HG03039 (cell line): ENCODE data around the gene PRPF31.

Source experiments
- ATAC-seq: cut with Tn5 transposase; IDR thresholded peaks from one replicate; pipeline ENCODE4 v1.9.1; 2021; ENCODE audit warnings: mild to moderate bottlenecking, moderate library complexity; ENCODE audit not compliant: unreplicated experiment

PRPF31 gene

DNA sequence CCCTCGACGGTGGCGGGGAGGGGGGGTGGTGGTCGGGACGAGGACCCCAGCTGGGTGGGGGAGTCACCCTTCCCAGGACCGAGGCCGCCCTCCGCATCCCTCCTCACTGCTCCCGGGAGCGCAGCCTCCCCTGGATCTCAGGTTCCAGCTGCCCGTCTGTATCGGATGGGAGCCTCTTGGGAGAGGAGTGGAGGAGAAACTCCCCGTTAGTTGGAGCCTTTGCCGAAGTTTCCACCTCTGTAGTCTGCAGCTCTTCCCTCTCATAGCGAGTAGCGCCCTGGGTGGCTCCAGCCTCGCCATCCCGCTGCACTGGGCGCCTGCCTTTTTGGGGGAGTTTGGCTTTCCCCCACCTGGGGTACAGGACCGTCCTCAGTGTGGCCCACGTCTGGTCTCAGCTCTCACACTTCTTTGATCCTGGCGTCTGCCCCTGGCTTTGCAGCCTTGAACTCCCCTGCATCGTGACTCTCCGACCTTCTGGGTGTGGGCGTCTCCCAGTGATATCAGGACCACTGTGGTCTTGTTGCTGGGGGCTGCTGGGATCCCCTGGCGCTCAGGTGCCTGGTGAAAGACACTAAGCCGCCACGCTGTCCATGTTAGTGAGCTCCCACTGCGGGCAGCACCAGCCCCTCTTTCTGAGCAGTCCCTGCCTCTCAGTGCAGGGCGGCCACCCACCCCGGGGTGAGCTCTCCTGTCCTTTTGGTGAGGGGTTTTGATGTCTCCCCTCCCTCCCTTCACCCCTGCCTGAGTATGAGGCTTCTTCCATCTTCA, 23.1 kb downstream of the PRPF31 start:
- ATAC-seq = no peak

DNA sequence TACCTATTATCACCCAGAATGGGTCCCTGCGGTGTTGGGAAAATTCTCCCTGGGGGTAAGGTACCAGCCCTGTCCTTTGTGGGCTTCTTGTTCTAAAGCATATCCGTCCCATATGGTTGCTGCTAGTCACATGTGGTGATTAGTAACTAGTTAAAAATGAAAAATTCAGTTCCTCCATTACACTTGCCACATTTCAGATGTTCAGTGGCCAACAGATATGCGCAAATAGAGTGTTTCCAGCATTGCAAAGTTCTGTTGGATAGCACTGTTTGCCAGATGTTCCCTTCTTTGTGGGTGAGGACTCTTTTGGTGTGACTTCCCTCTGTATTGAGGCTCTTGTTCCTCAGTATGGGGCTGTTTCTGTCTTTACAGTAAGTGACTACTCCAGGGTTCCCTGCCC, 25.8 kb downstream of the PRPF31 start:
- ATAC-seq = no peak

DNA sequence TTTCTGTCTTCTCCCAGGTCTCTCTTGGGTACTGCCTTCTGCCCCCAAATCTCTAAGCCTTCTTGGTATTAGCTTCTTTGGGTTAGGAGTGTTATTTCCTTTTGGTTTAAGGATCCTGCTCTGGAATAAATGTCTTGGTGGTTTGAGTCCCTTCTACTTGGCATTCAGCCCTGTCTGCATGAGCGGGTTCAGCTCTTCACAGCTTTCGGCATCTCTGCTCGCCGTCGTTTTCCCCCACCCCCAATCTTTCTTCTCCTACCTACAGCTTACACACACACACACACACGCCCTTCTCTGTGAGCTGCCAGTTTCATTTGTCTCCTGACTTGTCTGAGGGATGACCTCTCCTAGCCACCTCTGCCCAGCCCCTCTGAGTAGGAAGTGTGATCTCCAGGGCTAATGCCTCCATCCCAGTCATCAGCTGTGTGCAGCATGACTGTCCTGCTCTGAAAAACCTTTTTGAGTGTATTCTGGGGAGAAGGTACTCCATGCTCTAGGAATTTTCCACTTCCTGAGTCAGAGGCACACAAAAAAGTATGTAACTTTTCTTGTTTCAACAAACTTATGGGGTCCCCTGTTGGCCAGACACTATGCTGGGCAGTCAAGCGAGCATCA, 26.7 kb downstream of the PRPF31 start:
- no peak for ATAC-seq

DNA sequence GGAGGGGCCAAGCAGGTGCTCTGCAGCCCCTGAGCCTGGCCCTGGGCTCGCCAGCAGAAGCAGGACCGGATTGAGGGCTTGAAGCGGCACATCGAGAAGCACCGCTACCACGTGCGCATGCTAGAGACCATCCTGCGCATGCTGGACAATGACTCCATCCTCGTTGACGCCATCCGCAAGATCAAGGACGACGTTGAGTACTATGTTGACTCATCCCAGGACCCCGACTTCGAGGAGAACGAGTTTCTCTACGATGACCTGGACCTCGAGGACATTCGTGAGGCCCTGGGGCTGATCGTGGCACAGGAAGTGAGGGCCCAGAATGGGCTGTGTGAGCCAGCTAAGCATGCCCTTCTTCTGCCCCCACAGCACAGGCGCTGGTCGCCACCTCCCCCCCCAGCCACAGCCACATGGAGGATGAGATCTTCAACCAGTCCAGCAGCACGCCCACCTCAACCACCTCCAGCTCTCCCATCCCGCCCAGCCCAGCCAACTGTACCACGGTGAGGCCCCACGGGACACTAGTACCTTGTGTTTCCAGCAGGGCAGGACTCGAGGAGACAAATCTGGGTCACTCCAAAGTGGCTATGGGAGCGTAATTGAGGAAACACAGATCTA, 30.1 kb downstream of the PRPF31 start:
- ATAC-seq = no peak

DNA sequence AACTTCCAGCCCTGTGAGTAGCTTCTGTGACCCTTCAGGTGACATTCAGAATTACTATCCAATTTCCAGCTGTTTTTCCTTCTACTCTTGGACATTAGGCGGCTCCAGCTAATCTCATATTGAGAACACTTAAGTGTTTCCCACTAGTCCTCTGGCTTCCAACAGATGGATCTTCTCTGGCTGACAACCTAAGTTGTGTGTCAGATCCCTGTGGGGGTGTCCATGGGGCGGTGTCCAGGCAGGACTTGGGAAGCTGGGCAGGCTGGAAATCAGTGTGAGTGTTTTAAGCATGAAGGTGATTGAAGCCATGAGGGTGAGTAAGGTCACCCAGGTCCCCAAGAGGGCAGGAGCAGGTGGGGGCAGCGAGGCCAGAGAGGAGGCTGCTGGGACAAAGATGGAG, 32.1 kb downstream of the PRPF31 start:
- no peak for ATAC-seq

DNA sequence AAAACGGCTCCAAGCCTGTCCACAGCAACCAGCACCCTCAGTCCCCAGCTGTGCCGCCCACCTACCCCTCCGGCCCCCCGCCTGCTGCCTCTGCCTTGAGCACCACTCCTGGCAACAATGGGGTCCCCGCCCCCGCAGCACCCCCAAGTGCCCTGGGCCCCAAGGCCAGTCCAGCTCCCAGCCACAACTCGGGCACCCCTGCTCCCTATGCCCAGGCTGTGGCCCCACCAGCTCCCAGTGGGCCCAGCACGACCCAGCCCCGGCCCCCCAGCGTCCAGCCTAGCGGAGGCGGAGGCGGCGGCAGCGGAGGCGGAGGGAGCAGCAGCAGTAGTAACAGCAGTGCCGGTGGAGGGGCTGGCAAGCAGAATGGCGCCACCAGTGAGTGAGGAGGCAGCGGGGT, 32.6 kb downstream of the PRPF31 start:
- no peak for ATAC-seq

DNA sequence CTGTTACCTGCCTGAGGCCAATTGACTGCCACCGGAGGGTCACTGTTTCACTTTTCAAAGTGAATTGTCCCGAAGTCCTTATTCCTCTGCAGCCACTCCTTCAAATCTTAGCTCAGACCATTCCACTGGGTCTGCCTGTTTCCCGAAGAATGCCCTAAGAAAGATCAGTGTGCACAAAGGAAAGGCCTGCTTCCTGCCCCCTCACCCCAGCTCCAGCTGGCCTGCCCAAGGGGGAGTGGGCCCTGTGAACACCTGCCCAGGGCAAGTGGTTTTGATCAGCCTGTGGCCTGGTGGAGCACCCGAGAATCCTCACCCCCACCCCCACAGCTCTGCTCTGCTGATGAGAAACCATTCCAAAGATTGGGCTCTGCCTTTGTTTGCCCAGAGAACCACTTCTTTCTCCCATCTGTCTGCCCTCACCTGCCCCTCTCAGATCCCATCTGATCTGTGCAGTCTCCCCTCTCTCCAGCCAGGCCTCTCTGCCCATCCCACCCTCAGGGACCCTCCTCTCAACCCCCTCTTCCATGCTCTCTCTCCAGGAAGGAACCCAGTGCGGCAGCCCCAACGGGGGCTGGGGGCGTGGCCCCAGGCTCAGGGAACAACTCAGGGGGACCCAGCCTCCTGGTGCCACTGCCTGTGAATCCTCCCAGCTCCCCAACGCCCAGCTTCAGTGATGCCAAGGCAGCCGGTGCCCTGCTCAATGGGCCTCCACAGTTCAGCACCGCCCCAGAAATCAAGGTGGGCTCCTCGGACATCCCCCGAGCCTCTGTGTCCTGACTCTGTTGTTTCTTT, 33.7 kb downstream of the PRPF31 start:
- ATAC-seq = no peak

DNA sequence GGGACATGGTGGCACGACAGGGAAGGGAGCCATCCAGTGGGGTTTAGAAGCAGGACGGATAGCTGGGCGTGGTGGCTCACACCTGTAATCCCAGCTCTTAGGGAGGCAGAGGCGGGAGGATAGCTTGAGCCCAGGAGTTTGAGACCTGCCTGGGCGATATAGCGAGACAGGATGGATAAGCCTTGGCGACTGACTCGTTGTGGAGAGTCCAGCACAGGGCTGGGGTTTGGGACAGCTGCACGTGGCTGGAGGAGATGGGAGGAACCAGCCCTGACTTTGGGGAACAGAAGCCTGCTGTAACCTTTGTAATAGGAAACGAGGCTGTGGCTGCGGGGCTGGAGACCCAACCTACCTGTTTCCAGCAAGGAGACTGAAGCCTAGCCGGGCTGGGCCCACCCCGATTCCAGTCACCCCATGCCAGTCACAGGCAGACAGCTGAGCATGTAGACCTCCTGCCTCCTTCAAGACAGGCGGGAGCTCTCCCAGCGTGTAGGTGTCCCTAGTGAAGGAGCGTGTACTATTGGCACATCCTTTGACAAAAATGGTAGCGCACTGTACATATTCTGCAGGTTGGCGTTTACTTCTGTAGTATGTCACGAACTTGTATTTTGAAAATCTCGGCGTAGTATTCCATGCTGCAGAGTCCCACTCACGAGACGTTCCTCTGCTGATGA, 35.9 kb downstream of the PRPF31 start:
- ATAC-seq = no peak

DNA sequence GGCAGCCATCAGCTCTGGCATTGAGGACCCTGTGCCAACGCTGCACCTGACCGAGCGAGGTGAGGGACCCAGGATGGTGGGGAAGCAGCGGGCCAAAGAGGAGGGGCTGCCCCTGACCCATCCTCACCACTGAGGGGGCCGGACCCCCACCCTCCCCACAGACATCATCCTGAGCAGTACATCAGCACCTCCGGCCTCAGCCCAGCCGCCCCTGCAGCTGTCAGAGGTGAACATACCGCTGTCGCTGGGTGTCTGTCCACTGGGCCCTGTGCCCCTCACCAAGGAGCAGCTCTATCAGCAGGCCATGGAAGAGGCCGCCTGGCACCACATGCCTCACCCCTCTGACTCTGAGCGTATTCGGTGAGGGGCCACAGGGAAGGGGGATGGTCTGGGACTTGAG, 36.7 kb downstream of the PRPF31 start:
- ATAC-seq = no peak

DNA sequence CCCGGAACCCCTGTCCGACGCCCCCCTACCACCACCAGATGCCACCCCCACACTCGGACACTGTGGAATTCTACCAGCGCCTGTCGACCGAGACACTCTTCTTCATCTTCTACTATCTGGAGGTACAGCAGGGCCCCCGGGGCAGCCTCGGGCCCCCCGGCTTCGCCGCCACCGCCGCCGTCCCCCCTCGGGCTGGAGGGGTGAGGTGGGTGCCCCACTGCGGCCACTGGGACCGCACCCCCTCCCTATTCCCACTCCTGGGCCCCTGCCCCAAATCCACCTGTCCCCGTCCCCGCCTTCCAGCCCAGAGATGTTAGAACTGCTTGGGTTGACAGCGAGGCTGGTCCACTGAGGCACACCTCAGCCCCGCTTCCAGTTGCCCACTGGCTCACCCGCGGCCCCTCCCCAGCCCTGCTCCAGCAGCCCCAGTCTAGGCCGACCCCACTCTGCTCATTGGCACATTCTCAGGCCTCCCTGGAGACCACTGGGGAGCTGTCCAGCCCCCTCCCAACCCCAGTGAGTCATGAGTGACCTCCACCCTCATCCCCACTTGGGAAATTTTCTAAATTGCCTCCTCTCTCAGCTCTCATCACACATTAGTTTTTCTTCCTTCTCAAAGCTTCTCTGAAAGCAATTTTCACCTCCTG, 37.4 kb downstream of the PRPF31 start:
- no peak for ATAC-seq

DNA sequence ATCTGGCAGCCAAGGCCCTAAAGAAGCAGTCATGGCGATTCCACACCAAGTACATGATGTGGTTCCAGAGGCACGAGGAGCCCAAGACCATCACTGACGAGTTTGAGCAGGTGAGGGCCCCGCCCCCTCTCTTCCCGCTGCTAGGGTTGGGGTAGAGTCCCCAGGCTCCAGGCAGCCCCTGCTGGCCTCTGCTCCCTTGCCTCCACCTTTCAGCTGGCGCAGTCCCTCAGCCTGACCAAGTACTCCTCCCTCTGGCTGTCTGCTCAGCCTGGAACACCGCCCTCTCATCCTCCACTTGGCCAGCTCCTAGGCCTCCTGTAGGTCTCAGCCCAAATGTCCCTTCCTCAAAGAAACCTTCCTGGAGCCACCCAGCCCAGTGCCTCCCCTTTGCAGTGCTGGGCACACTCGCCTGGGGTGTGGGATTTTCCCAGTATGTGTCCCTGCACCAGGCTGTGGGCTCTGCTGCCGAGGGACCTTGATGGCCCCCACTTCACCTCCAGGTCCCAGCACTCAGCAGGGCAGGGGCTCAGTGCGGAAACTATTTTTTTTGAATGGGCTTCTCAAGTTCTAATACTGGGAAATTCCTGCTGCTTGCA, 38.3 kb downstream of the PRPF31 start:
- no peak for ATAC-seq

DNA sequence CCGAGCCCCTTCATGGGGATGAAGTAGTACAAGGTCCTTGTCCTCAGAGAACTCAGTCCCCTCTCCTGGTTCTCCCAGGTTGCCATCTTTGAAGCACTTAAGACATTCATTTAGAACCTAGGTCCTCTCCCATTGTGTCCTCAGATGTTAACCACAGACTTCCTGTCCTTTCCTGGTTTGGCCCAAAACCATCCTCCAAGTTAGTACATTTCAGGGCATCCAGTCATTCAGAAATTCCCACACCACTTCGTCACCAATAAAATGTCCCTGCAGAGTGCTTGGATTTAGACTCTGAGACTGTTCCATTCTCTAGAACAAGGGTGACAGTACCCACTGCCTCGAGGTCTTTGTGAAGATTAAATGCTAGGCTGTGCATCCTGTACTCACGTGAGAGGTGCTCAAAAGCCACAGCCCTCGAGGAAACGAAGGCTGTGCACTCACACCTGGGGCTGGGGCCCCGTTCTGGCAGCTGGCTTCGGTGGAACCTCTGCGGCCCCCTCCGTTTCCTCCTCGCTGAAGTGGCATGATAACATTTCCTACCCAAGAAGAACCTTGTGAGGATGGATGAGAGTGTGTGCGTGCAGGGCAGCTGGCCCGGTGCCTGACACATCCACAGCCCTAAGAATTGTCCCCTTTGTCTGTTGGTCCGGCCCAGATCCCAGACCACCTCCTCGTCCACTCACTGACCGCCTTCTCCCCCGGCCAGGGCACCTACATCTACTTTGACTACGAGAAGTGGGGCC, 39.2 kb downstream of the PRPF31 start:
- ATAC-seq = no peak

DNA sequence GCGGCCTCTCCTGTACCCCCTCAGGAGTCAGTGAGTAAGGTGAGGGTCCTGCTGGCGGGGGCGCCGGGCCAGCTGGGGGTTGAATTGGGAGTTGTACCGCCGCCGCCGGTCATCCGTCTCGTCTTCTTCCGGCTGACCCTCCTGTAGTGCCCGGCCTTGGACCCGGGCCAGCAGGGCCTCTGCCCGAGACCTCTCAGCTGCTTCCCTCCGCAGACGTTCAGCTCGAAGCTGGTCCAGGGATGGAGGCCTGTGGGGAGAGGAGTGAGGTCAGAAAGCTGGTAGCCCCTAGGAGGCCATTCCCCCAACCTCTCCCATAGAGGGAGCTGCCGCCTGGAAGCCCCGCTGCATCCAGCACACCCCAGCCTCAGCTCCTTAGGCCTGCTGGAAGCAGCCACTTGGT, 40.1 kb downstream of the PRPF31 start:
- no peak for ATAC-seq

DNA sequence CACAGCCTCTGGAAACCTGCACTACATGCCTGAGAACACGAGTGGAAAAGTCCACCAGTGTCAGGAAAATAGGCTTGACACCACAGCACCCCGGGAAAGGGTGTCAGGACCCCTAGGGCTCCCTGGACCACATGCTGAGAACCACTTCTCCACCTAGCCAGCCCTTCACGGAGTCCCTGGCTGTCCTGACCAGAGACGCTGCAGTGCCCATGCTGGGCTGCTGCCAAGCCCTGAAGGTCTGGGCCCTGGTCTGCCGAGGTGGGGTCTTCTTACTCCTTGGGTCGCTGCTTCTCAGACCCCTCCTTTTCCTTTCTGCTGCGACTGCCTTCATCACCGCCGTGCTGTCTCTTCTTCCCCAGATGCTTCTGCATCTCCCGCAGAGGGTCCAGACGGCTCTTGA, 40.9 kb downstream of the PRPF31 start:
- ATAC-seq = no peak

DNA sequence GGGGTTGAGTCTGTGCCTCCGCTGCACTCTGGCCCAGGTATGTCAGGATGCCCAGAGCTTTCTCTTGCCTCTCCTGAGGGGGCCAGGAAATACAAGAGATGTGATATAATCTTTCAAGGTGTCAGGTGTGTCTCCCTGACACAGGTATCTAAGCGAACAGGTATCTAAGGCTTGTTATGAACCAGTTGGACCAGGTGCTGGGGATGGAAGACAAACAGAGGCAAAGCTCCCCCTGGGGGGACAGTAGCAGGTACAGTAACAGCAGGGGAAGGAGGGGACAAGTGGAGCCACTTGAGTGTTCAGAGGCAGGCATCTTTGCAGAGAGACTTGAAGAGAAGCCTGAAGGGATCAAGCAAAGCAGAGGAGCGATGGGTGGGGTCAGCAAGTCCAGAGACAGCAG, 41.4 kb downstream of the PRPF31 start:
- ATAC-seq = no peak

DNA sequence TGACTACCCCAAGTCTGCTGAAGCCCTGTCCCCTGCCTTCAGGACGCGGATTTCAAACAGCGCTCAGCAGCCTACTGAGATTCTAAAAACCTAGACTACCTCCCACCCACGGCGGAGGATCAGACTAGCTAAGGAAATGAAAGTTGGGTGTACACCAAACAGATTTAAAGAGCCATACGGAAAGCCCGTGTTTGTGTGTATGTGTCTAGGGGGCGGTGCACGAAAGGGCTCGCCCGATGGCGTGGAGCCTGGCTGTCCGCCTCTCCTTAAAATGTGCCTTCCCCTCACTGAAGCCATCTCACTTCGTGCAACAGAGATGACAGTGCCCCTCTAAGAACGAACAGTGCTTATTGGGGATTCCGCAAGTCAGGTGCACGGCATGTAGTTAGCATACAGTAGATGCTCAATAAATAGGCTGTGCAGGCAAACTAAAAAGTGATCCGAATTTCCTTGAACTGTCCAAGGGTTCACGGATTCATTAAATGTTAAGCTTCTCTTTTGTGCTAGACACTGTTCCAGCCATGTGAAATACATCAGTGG, 43.3 kb downstream of the PRPF31 start:
- ATAC-seq = no peak

DNA sequence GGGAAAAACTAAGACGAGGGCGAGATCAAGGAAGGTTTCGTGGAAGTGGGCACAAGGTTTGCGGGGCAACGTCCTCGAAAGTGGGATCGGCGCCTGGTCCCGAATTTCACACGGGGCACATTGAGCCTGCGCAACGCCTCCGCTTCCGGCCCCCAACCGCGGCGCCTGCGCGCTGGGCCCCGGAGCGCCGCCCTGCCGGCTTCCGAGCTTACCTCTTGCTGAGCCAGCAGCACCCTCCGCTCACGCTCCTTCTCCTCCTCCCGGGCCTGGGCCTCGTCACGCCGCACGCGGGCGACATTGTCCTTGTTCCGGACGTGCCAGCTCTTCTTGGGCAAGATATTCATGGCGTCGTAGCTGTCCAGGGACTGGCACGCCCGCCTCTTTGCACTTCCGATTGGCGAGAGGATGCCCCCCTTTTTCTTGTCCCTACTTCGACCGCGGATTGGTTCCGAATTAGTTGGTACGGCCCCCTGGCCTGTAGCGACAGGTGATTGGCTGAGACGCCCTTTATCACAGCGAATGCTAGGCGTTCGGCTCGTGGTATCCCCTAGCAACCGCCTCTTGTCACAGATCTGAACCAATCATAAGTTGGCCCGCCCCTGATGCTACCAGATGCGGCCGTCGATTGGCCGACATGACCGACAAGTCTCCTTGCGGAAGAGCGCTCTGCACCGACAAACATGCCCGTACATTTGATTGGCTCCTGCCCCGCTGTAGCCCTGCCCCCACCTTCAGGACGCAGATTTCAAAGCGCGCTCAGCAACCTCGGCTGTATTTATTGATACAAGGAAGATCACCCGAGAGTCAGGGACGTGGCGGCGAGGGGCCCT, 44.0 kb downstream of the PRPF31 start, which contains the start of gene LENG1:
TSS of gene LENG1 (minus strand) at position 370 of the 830 bp plus-strand sequence. CDS start at position 344, 26 bp downstream.
- ATAC-seq = peak; percentile 88

DNA sequence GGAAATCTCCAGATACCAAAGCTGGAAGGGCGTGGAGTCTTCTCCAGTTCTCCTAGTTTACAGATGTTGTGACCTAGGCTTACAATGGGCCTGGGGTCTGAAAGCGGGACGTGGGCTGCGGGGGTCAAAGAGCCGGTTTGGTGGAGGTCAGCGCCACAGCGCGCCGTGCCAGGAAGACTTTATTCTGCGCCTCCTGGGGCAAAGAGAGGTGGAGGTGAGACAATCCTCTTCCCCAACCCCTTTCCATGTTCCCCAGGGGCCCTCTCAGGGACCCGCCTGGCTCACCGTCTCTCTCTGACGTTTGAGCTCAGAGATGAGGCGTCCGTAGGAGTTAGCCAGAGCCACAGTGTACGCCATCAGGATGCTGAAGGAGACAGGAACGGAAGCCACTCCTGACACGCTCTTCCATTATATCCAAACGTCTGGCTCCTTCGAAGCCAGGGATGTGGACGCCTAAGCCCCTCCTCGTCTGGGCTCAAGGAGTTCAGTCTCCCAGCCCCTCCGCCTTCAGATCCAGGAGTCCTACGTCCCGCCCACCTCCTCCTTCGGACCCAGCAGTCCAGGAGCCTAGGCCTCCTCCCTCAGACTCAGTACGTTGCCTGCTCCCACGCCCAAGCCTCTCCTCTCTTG, 44.7 kb downstream of the PRPF31 start:
- no peak for ATAC-seq
